ENCODE results near the gene CENPS. TPM values are rescaled to one million over a fixed set of nuclear protein-coding genes. Genes with fewer than 3 reads are reported as not detected.

The CENPS gene
- total and polyA plus RNA-seq, 2 of the 8 experiments (the other 6 are each of a cell fraction or from before 2014, with no cell fraction given): 7.8 to 20.3 TPM

DNA sequence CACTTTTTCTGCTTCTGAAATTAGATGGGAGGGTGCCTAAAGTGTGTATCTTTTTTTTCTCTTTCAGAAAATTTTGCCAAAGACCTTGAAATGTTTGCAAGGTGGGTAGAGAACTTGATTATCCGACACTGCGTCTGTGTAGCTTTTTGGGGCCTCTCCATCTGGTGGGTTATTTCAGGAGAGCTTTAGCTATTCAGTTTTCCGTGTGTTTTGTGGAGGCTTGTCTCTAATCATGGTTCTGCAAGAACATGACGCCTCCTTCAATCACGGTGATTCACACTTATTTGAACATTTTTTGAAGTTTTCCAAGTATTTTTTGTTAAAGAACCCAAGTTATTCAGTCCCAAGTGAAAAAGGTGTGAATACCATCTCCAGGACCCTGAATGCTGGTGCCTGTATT, 4.4 kb downstream of the CENPS start:
- Histone ChIP-seq H3K14ac (ENCODE audit: insufficient read length) (no peak overlapping the region), H3K4me3 (ENCODE audit: extremely low read depth in 1 of 4, insufficient read depth in 2 of 4, low read depth in 3 of 4, low read length in 4 of 4) (no peak overlapping the region), H3K9ac (replicated peaks in 1 of 4; ENCODE audit: extremely low read depth in 1 of 4, low read depth in 3 of 4, low read length in 3 of 4) (no peak overlapping the region), H3K23me2 (ENCODE audit: low read depth, low read length) (peaks cover 9% of the 10 kb centered on the region), H3K4ac (replicated peaks; ENCODE audit: insufficient read length, low read depth, low read length) (no peak overlapping the region), H3K79me2 (ENCODE audit: control insufficient read depth in 1 of 2, insufficient read depth in 2 of 2, low read length in 2 of 2) (no peaks in the 10 kb centered on the region), H3K36me3 (ENCODE audit: control insufficient read depth in 2 of 4, insufficient read depth in 4 of 4, low read length in 3 of 4) (no peaks in the 10 kb centered on the region), H3K79me1 (ENCODE audit: low read depth, low read length) (no peaks in the 10 kb centered on the region; the same call in 1 of the 2 replicates), H4K20me1 (replicated peaks in 1 of 2; ENCODE audit: control insufficient read depth in 1 of 2, insufficient read depth in 2 of 2, low read length in 2 of 2) (no peaks in the 10 kb centered on the region), H2BK15ac (ENCODE audit: low read length) (no peak overlapping the region), H2AK5ac (ENCODE audit: low read depth, low read length) (no peak overlapping the region), H3K9me3 (ENCODE audit: insufficient read depth in 2 of 2, low read depth in 1 of 2, low read length in 1 of 2) (no peaks in the 10 kb centered on the region), H4K8ac (ENCODE audit: extremely low read depth, insufficient read depth, low read length) (no peak overlapping the region), H2BK20ac (ENCODE audit: low read length) (no peak overlapping the region), H3K56ac (replicated peaks; ENCODE audit: insufficient read length, low read depth, low read length) (no peak overlapping the region), H3K4me2 (ENCODE audit: insufficient read depth in 1 of 2, low read depth in 2 of 2, low read length in 2 of 2) (no peak overlapping the region), H3K4me1 (replicated peaks in 1 of 4; ENCODE audit: control insufficient read depth in 3 of 4, insufficient read depth in 4 of 4, low read length in 3 of 4) (peaks cover 0 to 5% (median under 1%) of the 10 kb centered on the region in 4 experiments; a peak in 4 of 7 replicates), H3K18ac (ENCODE audit: extremely low read depth, low read length) (no peak overlapping the region), H2AFZ (ENCODE audit: low read length) (no peak overlapping the region), H2BK5ac (ENCODE audit: low read depth, low read length) (no peak overlapping the region), H4K91ac (replicated peaks; ENCODE audit: insufficient read length, low read length) (no peak overlapping the region), H3K27me3 (replicated peaks in 1 of 4; ENCODE audit: control insufficient read depth in 3 of 4, extremely low read depth in 1 of 4, insufficient read depth in 3 of 4, low read length in 3 of 4) (no peaks in the 10 kb centered on the region), H3K27ac (ENCODE audit: low read depth, low read length) (no peak overlapping the region), H2BK12ac (ENCODE audit: low read depth, low read length) (no peak overlapping the region), H2BK120ac (replicated peaks; ENCODE audit: low read depth, low read length) (no peak overlapping the region), H3K23ac (ENCODE audit: insufficient read length) (no peak overlapping the region), H4K5ac (ENCODE audit: insufficient read length, low read depth, low read length) (no peak overlapping the region)
- no peak for DNase-seq (ENCODE audit: low read depth in 1 of 2, low spot score in 2 of 2)
- no peak for FAIRE-seq
- ChIA-PET POLR2A (ENCODE audit: partially characterized antibody) (interaction anchor here (0.8 to 1.7 kb wide), 5 partner anchors 10 to 37 kb away, joined by 3 to 8 read pairs (median 4); partner anchors contain the start of genes CORT and DFFA), CTCF (ENCODE audit: partially characterized antibody) (interaction anchor here (1.3 to 10.9 kb wide), 3 partner anchors 28 to 73 kb away, joined by 4 to 132 read pairs (median 5); no protein-coding TSS in a partner anchor)
- WGBS, 2 experiments (ENCODE audit: extremely low coverage in 1 of 2, insufficient coverage in 1 of 2, insufficient read length in 1 of 2, insufficient replicate concordance in 2 of 2, low coverage in 1 of 2, low lambda C conversion rate in 2 of 2, missing lambda C conversion rate in 1 of 2): 98% methylated on average over 5 of the region's 5 CpGs; no CpG with 5 or more reads in 1 of the 2 experiments
- TF ChIP-seq SP4 (IDR thresholded peaks at IDR 0.05; ENCODE audit: low read length): no peak
- no peak for TF ChIP-seq RXRA (IDR thresholded peaks at IDR 0.05; ENCODE audit: insufficient read depth, low read depth, low read length)
- no peak for TF ChIP-seq YY1 (IDR thresholded peaks at IDR 0.05; ENCODE audit: low read depth, low read length)
- no peak for TF ChIP-seq SIX5 (IDR thresholded peaks at IDR 0.05; ENCODE audit: low read depth, low read length)
- TF ChIP-seq CBX8 (IDR thresholded peaks at IDR 0.05; ENCODE audit: borderline replicate concordance, low read depth, low read length): no peak
- no peak for TF ChIP-seq FOSL1 (IDR thresholded peaks at IDR 0.05; ENCODE audit: insufficient read depth, low read depth, low read length)
- TF ChIP-seq NRF1 (IDR thresholded peaks at IDR 0.05; ENCODE audit: low read depth, low read length): no peak
- no peak for TF ChIP-seq GABPA (IDR thresholded peaks at IDR 0.05; ENCODE audit: borderline replicate concordance, insufficient read depth, low read length)
- TF ChIP-seq, protein P1, sequence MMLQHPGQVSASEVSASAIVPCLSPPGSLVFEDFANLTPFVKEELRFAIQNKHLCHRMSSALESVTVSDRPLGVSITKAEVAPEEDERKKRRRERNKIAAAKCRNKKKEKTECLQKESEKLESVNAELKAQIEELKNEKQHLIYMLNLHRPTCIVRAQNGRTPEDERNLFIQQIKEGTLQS (IDR thresholded peaks at IDR 0.05; ENCODE audit: insufficient read depth, low read depth, low read length): no peak
- no peak for TF ChIP-seq MAFK (IDR thresholded peaks at IDR 0.05; ENCODE audit: low read depth, low read length)
- no peak for TF ChIP-seq ASH2L (IDR thresholded peaks at IDR 0.05; ENCODE audit: low read length)
- TF ChIP-seq PHF8 (conservative IDR thresholded peaks at IDR 0.05; ENCODE audit: low read depth, low read length): no peak
- TF ChIP-seq HDAC2 (IDR thresholded peaks at IDR 0.05; ENCODE audit: borderline replicate concordance in 1 of 2, low read depth in 2 of 2, low read length in 2 of 2): no peak

Measured in H1 (cell line).